ENCODE data around the gene CDC16.
A peak's percentile ranks its signal among the peaks of the same experiment; 100 is the strongest.
"Not testable (repeated sequence)": the region's sequence is repeated elsewhere in the genome, so short reads cannot be mapped to it uniquely, and the experiment has no call there.

CDC16 gene

DNA sequence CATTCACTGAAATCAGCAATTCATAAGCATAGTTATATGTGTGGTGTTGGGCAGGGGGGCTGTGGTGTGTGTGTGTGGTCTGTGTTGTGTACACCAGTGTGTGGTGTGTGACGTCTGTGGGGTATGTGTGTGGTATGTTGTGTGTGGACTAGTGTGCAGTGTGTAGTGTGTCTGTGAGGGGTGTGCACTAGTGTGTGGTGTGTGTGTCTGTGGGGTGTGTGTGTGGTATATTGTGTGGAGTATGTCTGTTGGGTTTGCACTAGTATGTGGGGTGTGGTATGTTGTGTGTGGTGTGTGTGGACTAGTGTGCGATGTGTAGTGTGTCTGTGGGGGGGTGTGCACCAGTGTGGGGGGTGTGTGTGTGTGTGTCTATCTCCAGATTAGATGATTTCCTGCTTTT lies 7.2 kb upstream of the CDC16 start:
- no peak for DNase-seq

DNA sequence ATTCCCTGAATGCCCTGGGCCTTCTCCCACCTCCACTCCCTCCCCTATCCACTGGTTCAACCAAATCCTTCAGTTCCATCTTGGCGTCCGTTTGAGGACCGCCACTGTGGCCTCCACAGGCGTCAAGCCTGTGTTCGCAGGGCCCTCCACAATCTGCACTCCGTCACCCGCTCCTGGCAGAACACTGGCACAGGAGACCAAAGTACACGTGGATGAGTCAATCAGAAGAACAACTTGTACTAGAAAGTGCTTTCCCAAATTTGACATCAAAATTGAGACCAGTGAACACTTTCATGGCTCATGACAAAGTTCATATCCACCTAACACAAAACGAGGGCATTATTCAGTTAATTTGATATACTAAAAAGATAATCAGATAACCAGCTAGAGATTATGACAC lies 6.5 kb upstream of the CDC16 start:
- DNase-seq: no peak

DNA sequence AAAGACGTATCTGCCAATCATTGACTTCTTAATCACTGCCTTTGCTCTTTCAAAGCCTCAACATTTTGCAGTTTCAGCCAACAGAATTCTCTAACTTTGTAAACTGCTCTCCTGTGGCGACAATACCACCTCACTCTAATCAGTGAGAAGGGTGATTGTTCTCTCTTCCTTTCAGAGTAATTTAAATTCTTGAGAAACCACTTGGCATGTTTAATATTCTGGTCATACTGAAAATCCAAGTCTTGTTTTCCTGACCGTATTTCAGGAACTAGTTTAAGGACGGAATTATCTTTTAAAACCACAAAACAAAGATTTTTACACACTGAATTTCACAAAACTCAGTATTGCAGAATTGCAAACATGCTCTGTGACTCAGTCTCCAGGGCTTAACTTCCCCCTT lies 5.2 kb upstream of the CDC16 start:
- no peak for DNase-seq

DNA sequence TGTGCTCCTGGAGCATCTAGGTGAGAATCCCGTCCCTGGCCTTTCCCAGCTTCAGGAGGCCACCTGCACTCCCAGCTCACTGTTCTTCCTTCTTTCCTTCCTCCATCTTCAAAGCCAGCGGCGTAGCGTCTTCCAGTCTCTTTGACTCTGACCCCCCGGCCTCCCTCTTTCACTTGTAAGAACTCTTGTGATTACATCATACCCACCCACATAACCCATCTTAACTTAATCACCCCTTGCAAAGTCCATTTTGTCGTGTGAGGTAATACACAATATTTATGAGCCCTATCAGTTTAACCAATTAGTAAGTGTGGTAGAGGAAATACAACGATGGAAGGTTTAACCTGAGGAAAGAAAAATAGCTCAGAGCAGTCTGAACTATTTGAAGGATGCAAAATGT lies 4.6 kb upstream of the CDC16 start:
- no peak for DNase-seq

DNA sequence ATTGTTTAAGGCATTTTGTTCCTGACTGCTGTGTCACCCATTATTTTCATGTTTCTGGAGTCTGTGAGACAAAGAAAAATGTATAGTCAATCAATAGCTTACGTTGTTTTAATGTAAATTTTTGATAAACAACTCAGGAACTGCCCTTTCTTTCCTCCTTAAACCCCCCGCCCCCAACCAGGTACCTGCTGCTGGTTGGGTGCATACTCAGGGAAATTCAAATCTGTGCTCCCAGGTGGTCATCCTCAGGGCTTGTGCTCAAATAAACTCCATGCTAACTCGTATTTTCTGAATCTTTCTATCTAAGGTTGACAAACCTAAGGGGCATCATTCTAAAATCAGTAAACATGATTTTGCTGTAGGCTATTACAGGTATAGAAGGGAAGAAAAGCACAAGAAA lies 4.1 kb upstream of the CDC16 start:
- DNase-seq: no peak

DNA sequence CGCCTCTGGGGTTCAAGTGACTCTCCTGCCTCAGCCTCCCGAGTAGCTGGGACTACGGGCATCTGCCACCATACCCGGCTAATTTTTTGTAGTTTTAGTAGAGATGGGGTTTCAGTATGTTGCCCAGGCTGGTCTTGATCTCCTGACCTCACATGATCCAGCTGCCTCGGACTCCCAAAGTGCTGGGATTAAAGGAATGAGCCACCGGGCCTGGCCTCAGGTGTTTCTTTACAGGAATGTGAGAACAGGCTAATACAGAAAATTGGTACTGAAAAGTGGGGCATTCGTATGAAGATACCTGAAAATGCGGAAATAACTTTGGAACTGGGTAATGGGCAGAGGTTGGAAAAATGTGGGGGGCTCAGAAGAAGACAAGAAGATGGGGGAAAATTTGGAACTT lies 2.8 kb upstream of the CDC16 start:
- no peak for DNase-seq

DNA sequence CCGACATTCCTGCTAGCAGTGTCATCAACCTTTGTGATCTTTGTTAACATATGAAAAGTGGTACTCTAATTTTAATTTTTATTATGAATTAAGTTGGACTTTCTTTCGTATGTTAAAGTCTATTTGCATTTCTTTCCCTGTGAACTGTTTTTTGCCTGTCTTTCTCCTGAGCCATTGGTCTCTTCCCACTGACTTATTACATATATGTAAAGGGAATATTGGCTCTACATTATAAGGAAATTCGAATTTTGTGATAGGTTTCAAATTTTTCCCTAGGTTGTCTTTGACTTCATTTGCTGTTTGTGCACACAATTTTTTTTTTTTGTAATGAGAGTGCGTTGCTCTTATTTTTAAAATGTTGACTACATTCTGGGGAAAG lies 442 bp upstream of the CDC16 start:
- no peak for DNase-seq

DNA sequence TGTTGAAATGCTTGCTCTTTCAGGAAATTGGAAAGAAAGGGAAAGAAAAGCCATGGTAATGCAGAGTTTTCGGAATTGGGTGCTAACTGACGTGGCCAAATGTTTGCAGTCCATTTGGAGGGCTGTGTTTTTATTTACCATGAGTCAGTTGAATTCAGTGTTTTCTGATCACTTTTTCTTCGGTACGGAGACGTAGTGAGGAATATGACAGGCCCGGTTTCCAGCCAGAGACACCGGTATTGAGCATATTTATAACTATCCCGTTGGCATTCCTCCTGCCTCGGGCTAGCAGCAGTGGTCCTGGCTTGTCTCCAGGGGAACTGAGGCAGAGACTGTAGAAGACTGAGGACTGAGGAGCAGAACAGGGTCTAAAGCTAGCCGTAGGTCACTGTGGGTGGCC lies 1.0 kb downstream of the CDC16 start:
- no peak for DNase-seq

DNA sequence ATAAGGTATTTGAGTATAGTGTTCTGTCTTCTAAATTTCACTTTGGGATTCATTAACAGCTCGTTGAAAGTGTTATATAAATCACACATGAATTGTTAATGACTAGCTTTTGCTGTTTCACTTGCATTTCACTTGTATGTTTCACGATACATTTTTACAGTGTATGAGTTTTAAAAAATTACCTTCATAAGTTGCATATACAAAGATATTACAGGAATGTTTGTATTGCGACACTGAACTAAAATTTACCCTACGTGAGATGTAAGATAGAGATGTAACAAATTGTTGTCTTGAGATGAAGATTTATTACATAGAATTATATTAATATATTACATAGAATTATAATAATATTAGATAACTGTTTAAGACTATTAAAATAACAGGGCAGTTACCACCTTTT lies 1.5 kb downstream of the CDC16 start:
- DNase-seq: no peak

DNA sequence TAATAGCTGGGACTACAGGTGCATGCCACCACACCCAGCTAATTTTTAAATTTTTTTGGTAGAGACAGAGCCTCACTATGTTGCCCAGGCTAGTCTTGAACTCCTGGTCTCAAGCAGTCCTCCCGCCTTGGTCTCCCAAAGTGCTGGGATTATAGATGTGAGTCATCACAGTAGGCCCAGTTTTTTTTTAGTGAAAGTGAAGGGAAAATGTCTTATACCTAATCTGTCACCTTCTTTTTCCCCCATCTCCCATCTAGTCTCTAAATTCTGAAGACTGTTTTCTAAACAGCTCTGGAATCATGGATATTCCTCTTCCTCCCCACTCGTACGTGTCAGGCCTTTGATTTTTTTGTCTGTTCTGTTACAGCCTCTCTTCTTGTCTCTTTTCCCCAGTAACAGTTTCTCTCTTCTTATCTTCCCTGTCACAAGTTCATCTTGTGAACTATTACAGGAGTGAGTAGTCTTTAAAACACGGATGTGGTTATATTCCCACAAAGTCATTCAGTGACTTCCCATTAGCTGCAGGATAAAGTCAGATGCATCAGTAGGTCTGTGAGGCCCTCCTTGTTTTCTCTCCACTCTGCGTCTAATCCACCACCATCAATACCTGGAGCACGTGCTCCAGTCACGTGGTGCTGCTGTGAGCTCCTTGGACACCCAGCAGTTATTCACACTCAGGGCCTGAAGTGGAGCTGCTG lies 2.9 kb downstream of the CDC16 start:
- no peak for DNase-seq

DNA sequence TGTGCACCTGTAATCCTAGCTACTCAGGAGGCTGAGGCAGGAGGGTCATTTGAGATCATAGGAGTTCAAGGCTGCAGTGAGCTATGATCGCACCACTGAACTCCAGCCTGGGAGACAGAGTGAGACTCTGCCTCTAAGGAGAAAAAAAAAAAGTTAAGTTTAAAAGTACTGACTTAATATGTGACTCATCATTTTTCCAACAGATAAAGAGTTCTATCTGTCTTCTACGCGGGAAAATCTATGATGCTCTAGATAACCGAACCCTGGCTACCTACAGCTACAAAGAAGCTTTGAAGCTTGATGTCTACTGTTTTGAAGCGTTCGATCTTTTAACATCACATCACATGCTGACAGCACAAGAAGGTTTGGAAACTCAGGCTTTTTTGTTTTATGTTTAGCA lies 7.2 kb downstream of the CDC16 start:
- DNase-seq: no peak

DNA sequence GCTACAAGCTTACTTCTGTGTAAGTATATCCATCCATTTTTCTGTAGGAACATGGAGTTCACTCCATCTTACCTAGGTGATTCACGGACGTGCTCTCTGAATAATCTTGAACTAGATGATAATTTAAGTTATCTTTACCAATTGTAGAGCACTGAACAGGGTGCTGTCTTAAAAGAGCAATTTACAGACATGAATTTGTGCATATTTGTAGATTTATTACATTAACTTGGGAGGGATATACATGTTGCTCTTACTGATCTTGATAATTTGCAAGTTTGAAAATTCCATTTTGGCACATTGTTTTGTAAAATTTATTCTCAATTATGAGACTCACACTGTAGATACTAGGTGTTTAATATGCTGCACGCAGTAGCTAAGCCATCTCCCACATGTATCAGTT lies 9.3 kb downstream of the CDC16 start:
- no peak for DNase-seq

DNA sequence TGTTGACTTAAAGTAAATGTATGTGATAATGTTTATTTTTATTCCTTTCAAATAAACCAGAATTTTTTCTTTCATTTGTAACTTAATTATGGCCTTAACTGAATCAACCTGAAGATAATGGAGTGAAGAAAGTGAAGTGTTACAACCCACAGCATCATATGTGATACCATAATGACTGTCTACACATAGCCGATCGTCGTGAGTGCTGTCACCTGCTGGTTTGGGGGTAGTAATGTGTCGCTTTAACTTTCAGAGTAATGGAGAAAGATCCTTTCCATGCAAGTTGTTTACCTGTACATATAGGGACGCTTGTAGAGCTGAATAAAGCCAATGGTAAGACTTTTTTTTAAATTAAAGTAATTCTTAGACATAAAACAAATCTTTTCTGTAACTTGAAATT lies 9.9 kb downstream of the CDC16 start:
- no peak for DNase-seq

DNA sequence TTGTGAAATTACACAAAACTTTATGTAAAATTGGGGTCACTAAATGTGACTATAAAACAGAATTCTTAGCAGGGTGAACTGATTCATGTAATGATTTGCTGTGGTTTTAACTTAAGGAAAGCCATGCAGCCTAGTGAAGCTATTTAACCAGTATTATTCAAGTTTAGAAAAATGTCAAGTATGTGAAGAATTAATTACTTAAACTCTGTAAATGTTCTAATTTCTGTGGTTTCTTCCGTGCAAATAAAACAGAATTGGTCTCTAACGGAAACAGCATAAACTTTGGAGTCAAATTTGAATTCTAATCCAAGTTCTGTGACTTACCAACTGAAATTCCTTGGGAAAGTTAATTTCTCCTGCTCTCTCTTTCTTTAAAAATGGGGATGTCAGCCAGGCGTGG lies 13.3 kb downstream of the CDC16 start:
- no peak for DNase-seq

DNA sequence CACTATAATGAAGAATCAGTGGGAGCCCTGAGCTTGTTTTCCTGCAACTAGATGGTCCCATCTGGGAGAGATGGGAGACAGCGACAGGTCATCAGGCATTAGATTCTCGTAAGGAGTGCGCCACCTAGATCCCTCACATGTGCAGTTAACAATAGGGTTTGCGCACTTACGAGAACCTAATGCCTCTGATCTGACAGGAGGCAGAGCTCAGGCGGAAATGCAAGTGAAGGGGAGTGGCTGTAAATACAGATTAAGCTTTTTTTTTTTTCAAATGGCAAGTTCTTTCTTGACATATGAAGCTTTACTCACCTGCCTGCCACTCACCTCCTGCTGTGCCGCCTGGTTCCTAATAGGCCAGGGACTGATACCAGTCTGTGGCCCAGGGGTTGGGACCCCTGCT lies 14.4 kb downstream of the CDC16 start:
- DNase-seq: no peak

DNA sequence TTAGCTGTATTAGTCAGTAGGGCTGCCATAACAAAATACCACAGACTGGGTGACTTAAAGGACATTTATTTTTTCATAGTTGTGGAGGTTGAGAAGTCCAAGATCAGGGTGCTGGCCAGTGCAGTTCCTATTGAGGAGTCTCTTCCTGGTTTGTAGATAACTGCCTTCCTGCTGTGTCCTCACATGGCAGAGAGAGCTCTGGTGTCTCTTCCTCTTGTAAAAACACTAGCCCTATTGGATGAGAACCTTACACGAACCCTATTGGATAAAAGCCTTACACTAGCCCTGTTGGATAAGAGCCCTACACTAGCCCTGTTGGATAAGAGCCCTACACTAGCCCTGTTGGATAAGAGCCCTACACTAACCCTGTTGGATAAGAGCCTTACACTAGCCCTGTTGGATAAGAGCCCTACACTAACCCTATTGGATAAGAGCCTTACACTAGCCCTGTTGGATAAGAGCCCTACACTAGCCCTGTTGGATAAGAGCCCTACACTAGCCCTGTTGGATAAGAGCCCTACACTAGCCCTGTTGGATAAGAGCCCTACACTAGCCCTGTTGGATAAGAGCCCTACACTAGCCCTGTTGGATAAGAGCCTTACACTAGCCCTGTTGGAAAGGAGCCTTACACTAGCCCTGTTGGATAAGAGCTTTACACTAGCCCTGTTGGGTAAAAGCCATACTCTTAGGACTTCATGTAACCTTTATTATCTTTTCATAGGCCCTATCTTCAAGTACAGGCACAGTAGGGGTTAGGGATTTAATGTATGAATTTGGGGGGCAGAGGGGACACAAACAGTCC lies 17.1 kb downstream of the CDC16 start:
- not testable (repeated sequence) for DNase-seq

DNA sequence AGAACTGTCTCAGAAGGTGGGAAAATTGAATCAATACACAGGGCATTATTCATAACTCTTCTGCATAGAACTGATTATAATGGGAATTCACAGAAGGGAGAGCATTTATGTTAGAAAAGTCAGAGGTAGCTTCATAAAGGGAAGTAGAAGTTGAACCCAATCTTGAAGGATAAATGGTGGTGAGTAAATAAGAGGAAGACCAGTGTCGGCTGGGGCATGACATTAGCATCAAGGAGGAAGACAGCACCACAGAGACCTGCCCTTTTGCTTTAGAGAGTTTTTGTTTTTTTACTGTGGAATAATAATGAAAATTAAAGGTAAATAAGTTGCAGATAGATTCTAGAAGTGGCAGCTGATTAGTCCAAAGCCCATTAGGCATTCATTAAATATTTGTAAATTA lies 21.9 kb downstream of the CDC16 start:
- no peak for DNase-seq

DNA sequence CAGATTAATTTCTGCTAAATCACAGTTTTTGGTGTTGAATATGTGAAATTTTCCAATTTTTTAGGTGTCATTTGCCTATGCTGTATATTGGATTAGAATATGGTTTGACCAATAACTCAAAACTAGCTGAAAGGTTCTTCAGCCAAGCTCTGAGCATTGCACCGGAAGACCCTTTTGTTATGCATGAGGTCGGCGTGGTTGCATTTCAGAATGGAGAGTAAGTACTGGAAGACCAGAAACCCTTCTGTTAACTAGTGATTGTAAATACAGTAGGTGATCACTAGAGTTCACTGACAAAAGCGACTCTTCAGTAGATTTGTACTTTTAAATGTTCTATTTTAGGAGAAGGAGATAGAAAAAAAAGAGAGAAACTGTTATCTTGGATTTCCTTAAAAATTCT lies 22.3 kb downstream of the CDC16 start:
- no peak for DNase-seq

DNA sequence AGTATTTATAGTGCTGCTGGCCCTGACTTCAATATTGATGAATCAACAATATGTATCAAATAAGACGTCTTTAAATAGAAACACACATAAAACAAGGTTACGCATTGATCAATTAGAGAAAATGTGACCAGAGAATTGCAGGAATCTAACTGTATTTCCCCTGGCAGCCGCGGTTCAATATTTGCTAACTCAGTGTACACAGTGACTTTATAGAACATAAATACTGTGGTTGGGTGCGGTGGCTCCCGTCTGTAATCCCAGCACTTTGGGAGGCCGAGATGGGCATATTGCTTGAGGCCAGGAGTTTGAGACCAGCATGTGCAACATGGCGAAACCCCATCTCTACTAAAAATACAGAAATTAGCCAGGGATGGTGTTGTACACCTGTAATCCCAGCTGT lies 23.9 kb downstream of the CDC16 start:
- no peak for DNase-seq

DNA sequence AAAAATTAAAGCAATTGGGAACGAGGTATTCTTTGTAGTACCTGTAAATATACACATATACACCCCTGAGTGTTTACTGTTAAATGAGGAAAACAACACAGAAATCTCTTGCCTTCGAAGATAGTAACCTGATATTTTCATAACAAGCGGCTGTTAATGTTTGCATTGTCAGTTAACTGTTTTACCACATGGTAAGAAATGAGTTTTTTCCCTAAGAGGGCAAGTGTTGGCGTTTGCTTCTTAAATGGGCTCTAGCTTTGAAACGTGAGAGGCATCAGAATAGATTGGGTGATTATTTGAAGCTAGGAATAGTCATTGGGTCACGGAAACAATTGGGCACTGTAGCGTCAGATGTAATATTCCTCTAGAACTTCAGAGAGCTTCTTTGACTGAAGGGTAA lies 24.7 kb downstream of the CDC16 start:
- DNase-seq: no peak

DNA sequence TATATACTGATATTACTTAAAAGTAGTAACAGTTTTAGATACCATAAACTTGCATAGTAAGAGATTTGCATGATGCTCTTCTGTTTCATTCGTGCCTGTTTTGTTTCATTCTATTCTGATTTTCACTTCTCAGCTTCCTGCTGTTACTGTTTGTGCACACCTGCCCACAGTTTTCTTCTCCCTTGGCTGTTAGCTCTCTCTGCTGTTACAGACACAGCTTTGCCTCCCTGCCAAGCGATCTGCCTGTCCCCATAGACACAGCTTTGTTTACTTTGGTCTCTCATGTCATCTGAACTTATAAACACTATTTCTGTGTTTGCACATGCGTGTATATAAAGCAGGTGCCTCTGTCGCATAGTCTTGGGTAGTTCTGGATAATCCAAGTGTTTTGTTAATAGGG lies 25.3 kb downstream of the CDC16 start:
- DNase-seq: no peak

DNA sequence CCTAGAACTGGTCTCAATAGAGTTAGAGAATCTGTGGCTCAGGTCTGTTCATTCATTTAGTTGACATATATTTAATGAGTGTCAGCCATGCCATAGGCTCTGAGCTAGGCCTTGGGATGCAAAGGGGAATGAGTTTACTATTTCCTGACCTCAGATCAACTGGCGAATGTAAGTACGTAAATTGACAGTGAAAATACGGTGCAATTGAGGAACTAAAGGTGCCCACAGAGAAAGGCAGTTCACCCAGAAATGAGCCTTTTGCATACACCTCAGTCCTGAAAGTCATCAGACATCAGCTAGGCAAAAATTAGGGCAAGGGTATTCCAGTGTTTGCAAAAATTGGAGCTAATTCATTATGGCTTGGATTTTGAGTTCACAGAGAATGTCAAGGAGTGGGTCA lies 26.1 kb downstream of the CDC16 start:
- DNase-seq: no peak

DNA sequence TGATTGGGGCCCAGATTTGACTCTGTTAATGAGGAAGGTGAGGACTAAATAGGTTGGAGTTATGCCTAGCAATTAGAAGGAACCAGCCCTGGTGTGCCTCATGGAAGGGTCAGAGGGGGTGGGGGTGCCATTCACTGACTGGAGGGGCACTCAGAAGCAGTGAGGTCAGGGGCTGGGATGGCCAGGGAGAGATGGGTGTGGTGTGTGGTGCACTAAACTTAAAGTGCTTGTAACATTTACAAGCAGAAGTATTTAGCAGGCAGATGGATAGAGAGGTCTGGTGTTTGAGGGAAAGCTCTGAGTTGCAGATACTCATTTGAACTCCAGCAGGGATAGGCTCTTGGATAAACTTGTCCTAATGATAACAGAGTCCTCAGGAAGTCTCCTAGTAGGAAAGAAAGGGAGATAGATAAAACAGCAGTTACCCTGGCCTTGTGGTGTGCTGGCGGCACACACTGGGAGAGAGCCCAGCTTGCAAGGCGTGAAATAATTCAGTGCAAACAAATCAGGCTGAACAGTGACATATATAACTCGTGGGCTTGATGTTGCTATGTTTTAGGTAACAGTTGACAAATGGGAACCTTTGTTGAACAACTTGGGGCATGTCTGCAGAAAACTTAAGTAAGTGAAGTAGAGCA lies 26.8 kb downstream of the CDC16 start:
- no peak for DNase-seq

DNA sequence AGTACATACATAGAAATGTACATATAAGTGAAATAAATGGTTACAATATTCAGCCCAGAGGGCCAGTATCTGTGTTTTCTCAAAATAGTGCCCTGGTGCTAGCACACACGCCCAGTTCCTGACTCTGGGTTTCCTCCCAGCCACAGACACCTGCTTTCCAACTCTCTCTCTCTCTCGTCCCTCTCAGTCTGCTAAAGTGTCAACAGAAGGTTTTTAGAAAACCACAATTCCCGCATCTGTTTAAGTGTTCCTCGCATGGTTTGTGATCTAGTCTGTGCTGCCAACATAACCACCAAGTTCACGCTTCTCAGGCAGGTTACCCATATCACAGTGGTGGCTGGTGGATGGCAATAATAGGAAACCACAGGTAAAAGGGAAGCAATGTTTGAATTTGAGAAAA lies 28.9 kb downstream of the CDC16 start:
- peak; percentile 27 to 46 for DNase-seq

Data from CD4-positive, alpha-beta T cell treated with Interleukin-1 beta for 1 hour (primary cell).